Astrocyte of the cerebellum (primary cell): ENCODE data around the gene BTBD16.

Experiments
- DNase-seq: peaks from one replicate; pipeline ENCODE4 v3.0.0-alpha.2; 2011; ENCODE audit warnings: low read depth
- H3K4me3 ChIP-seq: 2 replicates; pipeline ENCODE4 v1.5.1; 2011; ENCODE audit warnings: mild to moderate bottlenecking, low read depth, low read length, moderate library complexity
- CTCF ChIP-seq: IDR thresholded peaks from 2 replicates; pipeline ENCODE4 v1.5.1; 2012; ENCODE audit warnings: low read length, low read depth, moderate library complexity, mild to moderate bottlenecking; ENCODE audit errors: missing control alignments
- in situ Hi-C: cut with HindIII; loops from 2 replicates; pipeline ENCODE4 v1.10.0; 2017; ENCODE audit warnings: low sequenced_read_pairs

BTBD16 gene

GRCh38 chr10:122348935-122349361, 77.9 kb downstream of the BTBD16 start:
- H3K4me3 ChIP-seq: no peak overlapping the region
- TF ChIP-seq CTCF: no peak
- in situ Hi-C loops: no loop called here
- DNase-seq: no peak

- H3K4me3 ChIP-seq: no peak overlapping the region
- in situ Hi-C loops: no loop called here
- DNase-seq: no peak
- TF ChIP-seq CTCF: no peak
These were observed 78.8 kb downstream of the BTBD16 start for GRCh38 chr10:122349758-122350369.

- H3K4me3 ChIP-seq: no peak overlapping the region
- no peak for TF ChIP-seq CTCF
- in situ Hi-C loops: no loop called here
- no peak for DNase-seq
These were observed 79.8 kb downstream of the BTBD16 start for GRCh38 chr10:122350893-122351292.

- H3K4me3 ChIP-seq: no peak overlapping the region
- no peak for DNase-seq
- in situ Hi-C loops: no loop called here
- no peak for TF ChIP-seq CTCF
These were observed 81.9 kb downstream of the BTBD16 start for GRCh38 chr10:122352817-122353525.

- in situ Hi-C loops: no loop called here
- DNase-seq: no peak
- no peak for TF ChIP-seq CTCF
- no peak overlapping the region for H3K4me3 ChIP-seq
These were observed 83.3 kb downstream of the BTBD16 start for GRCh38 chr10:122354383-122354782.

GRCh38 chr10:122357685-122358084, 86.6 kb downstream of the BTBD16 start:
- no peak for TF ChIP-seq CTCF
- in situ Hi-C loops: no loop called here
- no peak for DNase-seq
- no peak overlapping the region for H3K4me3 ChIP-seq
